Neural cell (in vitro differentiated cells): ENCODE results near the gene UBASH3B. TPM values are rescaled to one million over a fixed set of nuclear protein-coding genes. Genes with fewer than 3 reads are reported as not detected.

Experiments used
- H2AFZ ChIP-seq: fragments of 200-600, 300-800 bp; sonication (generic), shearing (Covaris generic); 2 replicates; pipeline ENCODE4 v1.6.0; 2014; ENCODE audit warnings: low read depth, mild to moderate bottlenecking, antibody characterized with exemption, low read length, moderate library complexity
- H3F3A ChIP-seq: fragments of 200-600 bp; shearing (Covaris generic); 2 replicates; pipeline ENCODE4 v1.6.1; 2016; ENCODE audit warnings: mild to moderate bottlenecking, moderate library complexity, mixed read lengths, antibody characterized with exemption, low read length; ENCODE audit not compliant: insufficient read depth, poor library complexity, severe bottlenecking
- H3K27ac ChIP-seq: fragments of 200-600, 300-800 bp; sonication (generic), shearing (Covaris generic); 2 replicates; pipeline ENCODE4 v1.5.1; 2014; ENCODE audit warnings: mild to moderate bottlenecking, low read length, moderate library complexity
- H3K27me3 ChIP-seq: fragments of 300-800, 200-600 bp; sonication (generic), shearing (Covaris generic); 2 replicates; pipeline ENCODE4 v1.6.0; 2014; ENCODE audit warnings: mild to moderate bottlenecking, low read depth, low read length, moderate library complexity; ENCODE audit not compliant: insufficient read depth
- H3K36me3 ChIP-seq: fragments of 300-800, 200-600 bp; sonication (generic), shearing (Covaris generic); 2 replicates; pipeline ENCODE4 v1.5.1; 2014; ENCODE audit warnings: mild to moderate bottlenecking, antibody characterized with exemption, low read length, moderate library complexity; ENCODE audit not compliant: insufficient read depth
- H3K4me2 ChIP-seq: fragments of 300-800, 200-600 bp; sonication (generic), shearing (Covaris generic); 2 replicates; pipeline ENCODE4 v1.6.0; 2014; ENCODE audit warnings: mild to moderate bottlenecking, low read length
- H3K4me3 ChIP-seq: fragments of 300-800, 200-600 bp; sonication (generic), shearing (Covaris generic); 2 replicates; pipeline ENCODE4 v1.5.1; 2014; ENCODE audit warnings: mild to moderate bottlenecking, low read length, moderate library complexity
- H3K79me2 ChIP-seq: fragments of 200-600 bp; shearing (Covaris generic); replicated peaks from 2 replicates; pipeline ENCODE4 v1.6.0; 2014; ENCODE audit warnings: mild to moderate bottlenecking, low read length, moderate library complexity; ENCODE audit not compliant: insufficient read depth
- H3K9ac ChIP-seq: fragments of 300-800, 200-600 bp; sonication (generic), shearing (Covaris generic); 2 replicates; pipeline ENCODE4 v1.6.1; 2016; ENCODE audit warnings: mild to moderate bottlenecking, low read length, mixed read lengths
- H3K9me2 ChIP-seq: fragments of 200-600 bp; shearing (Covaris generic); 2 replicates; pipeline ENCODE4 v1.6.1; 2016; ENCODE audit warnings: mild to moderate bottlenecking, low read length, mixed read lengths; ENCODE audit not compliant: insufficient read depth
- H3K9me3 ChIP-seq: fragments of 200-600, 300-800 bp; sonication (generic), shearing (Covaris generic); 2 replicates; pipeline ENCODE4 v1.6.1; 2016; ENCODE audit warnings: mild to moderate bottlenecking, mixed run types, low read length, moderate library complexity, mixed read lengths
- H4K20me1 ChIP-seq: fragments of 200-600 bp; shearing (Covaris generic); 2 replicates; pipeline ENCODE4 v1.6.1; 2016; ENCODE audit warnings: mild to moderate bottlenecking, mixed run types; ENCODE audit not compliant: insufficient read depth
- CTCF ChIP-seq: fragments of 450-650 bp; IDR thresholded peaks from 2 replicates; pipeline ENCODE4 v1.5.1; 2014; ENCODE audit warnings: antibody characterized with exemption, mild to moderate bottlenecking, moderate library complexity; ENCODE audit not compliant: poor library complexity, severe bottlenecking
- EP300 ChIP-seq: fragments of 450-650 bp; conservative IDR thresholded peaks from 2 replicates; pipeline ENCODE4 v1.6.1; 2014; ENCODE audit warnings: antibody characterized with exemption, mild to moderate bottlenecking, moderate library complexity; ENCODE audit not compliant: poor library complexity, severe bottlenecking
- EZH2 ChIP-seq: fragments of 200-600, 300-800 bp; shearing (Covaris generic), sonication (generic); IDR thresholded peaks from 2 replicates; pipeline ENCODE4 v1.6.1; 2014; ENCODE audit warnings: antibody characterized with exemption, low read length, borderline replicate concordance, mild to moderate bottlenecking; ENCODE audit not compliant: insufficient read depth, poor library complexity, severe bottlenecking
- MXI1 ChIP-seq: fragments of 450-650 bp; conservative IDR thresholded peaks from 2 replicates; pipeline ENCODE4 v1.6.1; 2014; ENCODE audit warnings: antibody characterized with exemption, mild to moderate bottlenecking; ENCODE audit not compliant: poor library complexity, severe bottlenecking
- POLR2AphosphoS5 ChIP-seq: IDR thresholded peaks from 2 replicates; pipeline ENCODE4 v1.6.1; 2012
- RAD21 ChIP-seq: fragments of 450-650 bp; conservative IDR thresholded peaks from 2 replicates; pipeline ENCODE4 v1.6.1; 2014; ENCODE audit warnings: antibody characterized with exemption, mild to moderate bottlenecking, moderate library complexity
- REST ChIP-seq: IDR thresholded peaks from 2 replicates; pipeline ENCODE4 v1.6.1; 2012; ENCODE audit warnings: borderline replicate concordance
- SMC3 ChIP-seq: fragments of 450-650 bp; conservative IDR thresholded peaks from 2 replicates; pipeline ENCODE4 v1.6.1; 2014; ENCODE audit warnings: antibody characterized with exemption, mild to moderate bottlenecking, moderate library complexity; ENCODE audit not compliant: poor library complexity
- TAF1 ChIP-seq: IDR thresholded peaks from 2 replicates; pipeline ENCODE4 v1.6.1; 2012; ENCODE audit warnings: low read depth
- polyA plus RNA-seq: library from polyadenylated mRNA; depleted of rRNA; stranded (reverse); fragments of >200 nt; gene quantifications from 2 replicates; pipeline ENCODE4 v1.2.3, GENCODE V29; 2014

Gene UBASH3B
- polyA plus RNA-seq, 1 donor from 2014 or later = 4.2 TPM

GRCh38 chr11:122727101-122727929 is 71.8 kb downstream of the UBASH3B start:
- Histone ChIP-seq H2AFZ (no peak overlapping the region), H3K27ac (no peak overlapping the region), H3K79me2 (no peaks in the 10 kb centered on the region), H3K27me3 (no peaks in the 10 kb centered on the region), H3K4me2 (no peak overlapping the region), H3K36me3 (no peaks in the 10 kb centered on the region), H3K9ac (no peak overlapping the region), H4K20me1 (no peaks in the 10 kb centered on the region), H3F3A (no peaks in the 10 kb centered on the region), H3K9me3 (no peaks in the 10 kb centered on the region), H3K4me3 (no peak overlapping the region), H3K9me2 (no peaks in the 10 kb centered on the region)
- TF ChIP-seq MXI1 (no peak), POLR2AphosphoS5 (no peak), SMC3 (no peak), EZH2 (no peak), TAF1 (no peak), EP300 (no peak), CTCF (no peak), RAD21 (no peak), REST (no peak)

GRCh38 chr11:122728561-122728960 is 73.0 kb downstream of the UBASH3B start:
- Histone ChIP-seq H3K9me3 (no peaks in the 10 kb centered on the region), H2AFZ (no peak overlapping the region), H3K4me2 (no peak overlapping the region), H3K79me2 (no peaks in the 10 kb centered on the region), H3K9ac (no peak overlapping the region), H3K36me3 (no peaks in the 10 kb centered on the region), H3K4me3 (no peak overlapping the region), H4K20me1 (no peaks in the 10 kb centered on the region), H3K27ac (no peak overlapping the region), H3K9me2 (no peaks in the 10 kb centered on the region), H3K27me3 (no peaks in the 10 kb centered on the region), H3F3A (no peaks in the 10 kb centered on the region)
- no peak for TF ChIP-seq CTCF
- TF ChIP-seq TAF1 = no peak
- TF ChIP-seq MXI1 = no peak
